K562 (cell line): ENCODE results near the gene CATSPER4. TPM values are rescaled to one million over a fixed set of nuclear protein-coding genes. Genes with fewer than 3 reads are reported as not detected.

Experiments
- ARID2 ChIP-seq: fragments of 450-650 bp; IDR thresholded peaks from 2 replicates; pipeline ENCODE4 v1.6.1; 2017; ENCODE audit warnings: antibody characterized with exemption, mild to moderate bottlenecking
- DACH1 ChIP-seq: fragments of 450-650 bp; IDR thresholded peaks from 2 replicates; pipeline ENCODE4 v1.6.1; 2018; ENCODE audit not compliant: partially characterized antibody
- DMBX1 ChIP-seq: fragments of 250-450 bp; sonication (Bioruptor Pico); IDR thresholded peaks from 2 replicates; pipeline ENCODE4 v1.8.0; 2022; ENCODE audit warnings: inconsistent platforms, mild to moderate bottlenecking, moderate library complexity, borderline replicate concordance
- EGR1 ChIP-seq: fragments of 450-650 bp; conservative IDR thresholded peaks from 2 replicates; pipeline ENCODE4 v1.6.1; 2017; ENCODE audit warnings: mild to moderate bottlenecking
- GTF2F1 ChIP-seq: IDR thresholded peaks from 2 replicates; pipeline ENCODE4 v1.6.1; 2011; ENCODE audit warnings: low read depth, low read length, improper control_type of control experiment
- KLF16 ChIP-seq: IDR thresholded peaks from 2 replicates; pipeline ENCODE4 v1.6.1; 2016; ENCODE audit warnings: antibody characterized with exemption
- MYC ChIP-seq, 2 experiments: fragments of 250-450 bp in 1 of 2; sonication (Bioruptor Pico) in 1 of 2; IDR thresholded peaks; 2 replicates each; pipeline versions ENCODE4 v1.5.1 to v1.6.1; 2012 to 2021; ENCODE audit warnings: low read depth in 2 of 2, borderline replicate concordance in 1 of 2, improper control_type of control experiment in 1 of 2, low read length in 1 of 2, mild to moderate bottlenecking in 1 of 2, moderate library complexity in 1 of 2
- NRF1 ChIP-seq, 2 experiments: fragments of 450-650 bp; IDR thresholded peaks in 1 of 2; conservative IDR thresholded peaks in 1 of 2; 2 replicates each; pipeline ENCODE4 v1.6.1; 2014; ENCODE audit warnings: mild to moderate bottlenecking in 2 of 2
- TEAD1 ChIP-seq, 2 experiments: fragments of 450-650 bp in 1 of 2; sonication (generic) in 1 of 2; formaldehyde crosslinking; IDR thresholded peaks; 2 replicates each; pipeline versions ENCODE4 v1.4.0 to v1.8.0; 2020 to 2022; ENCODE audit warnings: mild to moderate bottlenecking in 2 of 2, missing genetic modification reagents in 1 of 2
- ZBTB7A ChIP-seq: IDR thresholded peaks from 2 replicates; pipeline ENCODE4 v1.6.1; 2011; ENCODE audit warnings: low read depth, mild to moderate bottlenecking, low read length, moderate library complexity, borderline replicate concordance; ENCODE audit not compliant: control insufficient read depth
- polyA plus RNA-seq, 8 experiments: library from polyadenylated mRNA; depleted of rRNA in 4 of 8; stranded (reverse) in 5 of 8; unstranded in 3 of 8; fragments of >200 nt; fragmentation: Nextera tagmentation in 2 of 8; fragmentation: Illumina TruSeq in 1 of 8; extraction: Ambion mirVana in 2 of 8; extraction: Trizol in 1 of 8; gene quantifications; 2 replicates each; pipeline versions ENCODE4 v1.2.1 to v1.2.3, GENCODE V29; 2011 to 2014; ENCODE audit warnings: inconsistent platforms in 1 of 8, missing spikeins in 1 of 8
- total RNA-seq, 7 experiments: library from RNA; depleted of rRNA in 6 of 7; stranded (reverse); fragments of >200 nt in 6 of 7; fragmentation: Illumina TruSeq in 2 of 7; extraction: Trizol in 2 of 7; gene quantifications; 2 replicates each; pipeline versions ENCODE4 v1.2.1 to v1.2.3, GENCODE V29; 2011 to 2021; ENCODE audit warnings: low replicate concordance in 1 of 7
- TF ChIP-seq, protein P1 (sequence below), 2 experiments: fragments of 450-650 bp; formaldehyde crosslinking in 1 of 2; IDR thresholded peaks; 2 replicates each; pipeline versions ENCODE4 v1.4.0 to v1.6.1; 2014 to 2020; ENCODE audit warnings: mild to moderate bottlenecking in 2 of 2, borderline replicate concordance in 1 of 2, low read depth in 1 of 2
- TF ChIP-seq, protein P2 (sequence below), 3 experiments: IDR thresholded peaks in 2 of 3; conservative IDR thresholded peaks in 1 of 3; 2 replicates each; pipeline ENCODE4 v1.5.1; 2011 to 2012; ENCODE audit warnings: low read length in 3 of 3, mild to moderate bottlenecking in 3 of 3, control low read depth in 2 of 3, improper control_type of control experiment in 1 of 3, inconsistent platforms in 1 of 3, low read depth in 1 of 3, mixed read lengths in 1 of 3, moderate library complexity in 1 of 3; ENCODE audit not compliant: insufficient read depth in 2 of 3
- TF ChIP-seq, protein P3 (sequence below): fragments of 200-800 bp; sonication (Bioruptor generic); IDR thresholded peaks from 2 replicates; pipeline ENCODE4 v1.6.1; 2017; ENCODE audit warnings: missing genetic modification characterization, missing compliant biosample characterization

The CATSPER4 gene
- total and polyA plus RNA-seq, 9 of the 15 experiments (the other 6 are each of a cell fraction or from before 2014, with no cell fraction given), result 0.04 to 0.13 TPM; not detected in 7

DNA sequence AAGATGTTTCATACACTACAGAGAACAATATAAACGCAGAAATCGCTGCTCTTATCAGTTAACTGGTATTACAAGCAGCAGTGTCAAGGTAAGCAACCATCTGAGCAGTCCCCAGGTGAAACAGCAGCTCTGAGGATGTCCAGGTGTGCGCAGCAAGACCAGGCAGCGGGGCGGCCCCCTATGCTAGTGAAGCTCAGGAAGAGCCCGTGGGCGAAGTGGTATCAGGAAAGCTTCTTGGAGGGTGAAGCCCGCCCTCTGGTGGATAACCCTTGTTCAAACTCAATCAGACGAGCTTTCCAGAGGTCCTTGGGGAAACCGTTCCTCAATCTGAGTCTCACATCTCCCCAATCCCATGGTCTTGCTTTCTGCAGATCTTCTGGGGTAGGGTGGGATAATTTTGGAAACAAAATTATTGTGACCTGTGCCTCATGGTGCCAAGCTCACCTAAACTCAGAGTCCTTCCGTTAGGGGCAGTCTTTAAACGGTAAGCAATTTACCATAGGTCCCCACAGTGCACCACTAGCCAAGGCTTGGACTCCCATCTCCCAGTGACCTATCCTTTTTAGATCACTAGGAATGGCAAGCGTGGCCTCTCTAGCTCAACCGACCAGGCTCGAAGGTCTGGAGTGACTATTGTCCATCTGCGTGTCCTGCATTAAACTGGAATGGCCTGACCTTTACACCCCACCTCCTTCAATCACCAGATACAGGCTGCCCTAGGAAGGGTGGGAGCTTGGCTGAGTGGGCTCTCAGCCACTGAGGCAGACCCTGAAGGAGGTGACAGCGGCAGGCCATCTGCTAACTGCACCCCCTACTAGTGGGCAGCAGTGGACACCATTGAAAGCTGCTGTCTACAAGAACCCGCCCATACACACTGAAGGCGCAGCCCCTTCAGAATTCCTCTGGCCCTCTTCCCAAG lies 45.1 kb upstream of the CATSPER4 start (continued):
- TF ChIP-seq MYC (IDR thresholded peaks at IDR 0.05; ENCODE audit: low read depth, low read length) (peak; percentile 60; the same call in 1 of the 2 replicates), MYC (CRISPR knock-in tag; IDR thresholded peaks at IDR 0.05; ENCODE audit: borderline replicate concordance, low read depth) (no peak), ZBTB7A (peak; percentile 35; the same call in 1 of the 2 replicates), ARID2 (peak; percentile 95), EGR1 (peak; percentile 72), GTF2F1 (no peak), NRF1 (conservative IDR thresholded peaks at IDR 0.05 in 1 of 2, IDR thresholded peaks at IDR 0.05 in 1 of 2) (peak; percentile 54 to 56; a peak in 3 of 4 replicates), KLF16 (0 out of 2 replicates have a peak, but pooled peaks have one; percentile 16), DACH1 (no peak), DMBX1 (CRISPR knock-in tag) (0 out of 2 replicates have a peak, but pooled peaks have one; percentile 41), TEAD1 (CRISPR knock-in tag; IDR thresholded peaks at IDR 0.05) (0 out of 4 replicates have a peak, but pooled peaks of 1 of the 2 experiments have one; percentile 11)
- TF ChIP-seq, protein P1, sequence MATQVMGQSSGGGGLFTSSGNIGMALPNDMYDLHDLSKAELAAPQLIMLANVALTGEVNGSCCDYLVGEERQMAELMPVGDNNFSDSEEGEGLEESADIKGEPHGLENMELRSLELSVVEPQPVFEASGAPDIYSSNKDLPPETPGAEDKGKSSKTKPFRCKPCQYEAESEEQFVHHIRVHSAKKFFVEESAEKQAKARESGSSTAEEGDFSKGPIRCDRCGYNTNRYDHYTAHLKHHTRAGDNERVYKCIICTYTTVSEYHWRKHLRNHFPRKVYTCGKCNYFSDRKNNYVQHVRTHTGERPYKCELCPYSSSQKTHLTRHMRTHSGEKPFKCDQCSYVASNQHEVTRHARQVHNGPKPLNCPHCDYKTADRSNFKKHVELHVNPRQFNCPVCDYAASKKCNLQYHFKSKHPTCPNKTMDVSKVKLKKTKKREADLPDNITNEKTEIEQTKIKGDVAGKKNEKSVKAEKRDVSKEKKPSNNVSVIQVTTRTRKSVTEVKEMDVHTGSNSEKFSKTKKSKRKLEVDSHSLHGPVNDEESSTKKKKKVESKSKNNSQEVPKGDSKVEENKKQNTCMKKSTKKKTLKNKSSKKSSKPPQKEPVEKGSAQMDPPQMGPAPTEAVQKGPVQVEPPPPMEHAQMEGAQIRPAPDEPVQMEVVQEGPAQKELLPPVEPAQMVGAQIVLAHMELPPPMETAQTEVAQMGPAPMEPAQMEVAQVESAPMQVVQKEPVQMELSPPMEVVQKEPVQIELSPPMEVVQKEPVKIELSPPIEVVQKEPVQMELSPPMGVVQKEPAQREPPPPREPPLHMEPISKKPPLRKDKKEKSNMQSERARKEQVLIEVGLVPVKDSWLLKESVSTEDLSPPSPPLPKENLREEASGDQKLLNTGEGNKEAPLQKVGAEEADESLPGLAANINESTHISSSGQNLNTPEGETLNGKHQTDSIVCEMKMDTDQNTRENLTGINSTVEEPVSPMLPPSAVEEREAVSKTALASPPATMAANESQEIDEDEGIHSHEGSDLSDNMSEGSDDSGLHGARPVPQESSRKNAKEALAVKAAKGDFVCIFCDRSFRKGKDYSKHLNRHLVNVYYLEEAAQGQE (IDR thresholded peaks at IDR 0.05; ENCODE audit: borderline replicate concordance), result peak; percentile 97
- TF ChIP-seq, protein P1 (CRISPR knock-in tag; IDR thresholded peaks at IDR 0.05; ENCODE audit: low read depth), result no peak
- TF ChIP-seq, protein P2, sequence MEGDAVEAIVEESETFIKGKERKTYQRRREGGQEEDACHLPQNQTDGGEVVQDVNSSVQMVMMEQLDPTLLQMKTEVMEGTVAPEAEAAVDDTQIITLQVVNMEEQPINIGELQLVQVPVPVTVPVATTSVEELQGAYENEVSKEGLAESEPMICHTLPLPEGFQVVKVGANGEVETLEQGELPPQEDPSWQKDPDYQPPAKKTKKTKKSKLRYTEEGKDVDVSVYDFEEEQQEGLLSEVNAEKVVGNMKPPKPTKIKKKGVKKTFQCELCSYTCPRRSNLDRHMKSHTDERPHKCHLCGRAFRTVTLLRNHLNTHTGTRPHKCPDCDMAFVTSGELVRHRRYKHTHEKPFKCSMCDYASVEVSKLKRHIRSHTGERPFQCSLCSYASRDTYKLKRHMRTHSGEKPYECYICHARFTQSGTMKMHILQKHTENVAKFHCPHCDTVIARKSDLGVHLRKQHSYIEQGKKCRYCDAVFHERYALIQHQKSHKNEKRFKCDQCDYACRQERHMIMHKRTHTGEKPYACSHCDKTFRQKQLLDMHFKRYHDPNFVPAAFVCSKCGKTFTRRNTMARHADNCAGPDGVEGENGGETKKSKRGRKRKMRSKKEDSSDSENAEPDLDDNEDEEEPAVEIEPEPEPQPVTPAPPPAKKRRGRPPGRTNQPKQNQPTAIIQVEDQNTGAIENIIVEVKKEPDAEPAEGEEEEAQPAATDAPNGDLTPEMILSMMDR (IDR thresholded peaks at IDR 0.05 in 2 of 3, conservative IDR thresholded peaks at IDR 0.05 in 1 of 3; ENCODE audit: insufficient read depth in 2 of 3, low read depth in 1 of 3, low read length in 3 of 3), result peak; percentile 91 to 96 (median 92)
- TF ChIP-seq, protein P3, sequence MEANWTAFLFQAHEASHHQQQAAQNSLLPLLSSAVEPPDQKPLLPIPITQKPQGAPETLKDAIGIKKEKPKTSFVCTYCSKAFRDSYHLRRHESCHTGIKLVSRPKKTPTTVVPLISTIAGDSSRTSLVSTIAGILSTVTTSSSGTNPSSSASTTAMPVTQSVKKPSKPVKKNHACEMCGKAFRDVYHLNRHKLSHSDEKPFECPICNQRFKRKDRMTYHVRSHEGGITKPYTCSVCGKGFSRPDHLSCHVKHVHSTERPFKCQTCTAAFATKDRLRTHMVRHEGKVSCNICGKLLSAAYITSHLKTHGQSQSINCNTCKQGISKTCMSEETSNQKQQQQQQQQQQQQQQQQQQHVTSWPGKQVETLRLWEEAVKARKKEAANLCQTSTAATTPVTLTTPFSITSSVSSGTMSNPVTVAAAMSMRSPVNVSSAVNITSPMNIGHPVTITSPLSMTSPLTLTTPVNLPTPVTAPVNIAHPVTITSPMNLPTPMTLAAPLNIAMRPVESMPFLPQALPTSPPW (CRISPR knock-in tag), result peak; percentile 43; the same call in 1 of the 2 replicates
